SK-N-SH treated with all-trans-retinoic acid at 6 μM for 48 hours (cell line): ENCODE data around the gene MC3R.

ENCODE experiments used
- BACH2 ChIP-seq: fragments of 250-450 bp; sonication (Bioruptor Pico); IDR thresholded peaks from 2 replicates; pipeline ENCODE4 v1.9.0; 2021; ENCODE audit warnings: mild to moderate bottlenecking, borderline replicate concordance
- CREB5 ChIP-seq: fragments of 250-450 bp; sonication (Bioruptor Pico); IDR thresholded peaks from 2 replicates; pipeline ENCODE4 v1.5.1; 2020; ENCODE audit warnings: low read depth, mild to moderate bottlenecking, moderate library complexity
- CSDC2 ChIP-seq: fragments of 250-450 bp; sonication (Bioruptor Pico); IDR thresholded peaks from 2 replicates; pipeline ENCODE4 v1.5.0; 2020; ENCODE audit warnings: mild to moderate bottlenecking, moderate library complexity
- GLIS3 ChIP-seq: fragments of 250-450 bp; sonication (Bioruptor Pico); IDR thresholded peaks from 2 replicates; pipeline ENCODE4 v1.5.0; 2020; ENCODE audit warnings: mild to moderate bottlenecking, moderate library complexity
- PATZ1 ChIP-seq: fragments of 250-450 bp; sonication (Bioruptor Pico); IDR thresholded peaks from 2 replicates; pipeline ENCODE4 v1.8.0; 2020; ENCODE audit warnings: mild to moderate bottlenecking, moderate library complexity, borderline replicate concordance
- RARB ChIP-seq: fragments of 250-450 bp; sonication (Bioruptor Pico); IDR thresholded peaks from 2 replicates; pipeline ENCODE4 v1.8.0; 2021; ENCODE audit warnings: mild to moderate bottlenecking, moderate library complexity
- TSHZ2 ChIP-seq: fragments of 250-450 bp; sonication (Bioruptor Pico); IDR thresholded peaks from 2 replicates; pipeline ENCODE4 v1.5.0; 2020; ENCODE audit warnings: mild to moderate bottlenecking, moderate library complexity
- ZC3H10 ChIP-seq: fragments of 250-450 bp; sonication (Bioruptor Pico); IDR thresholded peaks from 2 replicates; pipeline ENCODE4 v1.5.1; 2021; ENCODE audit warnings: mild to moderate bottlenecking, moderate library complexity
- ZNF70 ChIP-seq: fragments of 450-650 bp; formaldehyde crosslinking; IDR thresholded peaks from 2 replicates; pipeline ENCODE4 v1.5.0; 2020; ENCODE audit warnings: mild to moderate bottlenecking, moderate library complexity

GRCh38 chr20:56222945-56223344, 25.6 kb upstream of the MC3R start:
- TF ChIP-seq TSHZ2 (no peak), GLIS3 (CRISPR knock-in tag) (no peak), PATZ1 (CRISPR knock-in tag) (no peak), CSDC2 (CRISPR knock-in tag) (no peak), BACH2 (CRISPR knock-in tag) (no peak), ZNF70 (CRISPR knock-in tag) (no peak), RARB (CRISPR knock-in tag) (no peak), ZC3H10 (CRISPR knock-in tag) (no peak), CREB5 (CRISPR knock-in tag) (no peak)
